NCI-H1092 (cell line): Measurements from ENCODE around the gene IAH1.

Experiments
- DNase-seq: peaks from one replicate; lab custom pipeline; 2025; lab: John Stamatoyannopoulos, UW

IAH1 gene

GRCh38 chr2:9474361-9475057 lies at the start of gene IAH1:
IAH1 (plus strand) TSS chr2:9474551; CDS start chr2:9474567, 16 bp downstream.
- peak; percentile 11 for DNase-seq

GRCh38 chr2:9428965-9429577 lies 45.3 kb upstream of the IAH1 start:
- no peak for DNase-seq

- DNase-seq: no peak
Observed at GRCh38 chr2:9430316-9431293, 43.7 kb upstream of the IAH1 start.

GRCh38 chr2:9434489-9434888 lies 39.9 kb upstream of the IAH1 start:
- no peak for DNase-seq

GRCh38 chr2:9439536-9439935 lies 34.8 kb upstream of the IAH1 start:
- DNase-seq: no peak

GRCh38 chr2:9440058-9440727 lies 34.2 kb upstream of the IAH1 start:
- no peak for DNase-seq

- DNase-seq: no peak
Observed at GRCh38 chr2:9441556-9441955, 32.8 kb upstream of the IAH1 start.

GRCh38 chr2:9443526-9443925 lies 30.8 kb upstream of the IAH1 start:
- DNase-seq: no peak

GRCh38 chr2:9445089-9445488 lies 29.3 kb upstream of the IAH1 start:
- DNase-seq: no peak

GRCh38 chr2:9451231-9451630 lies 23.1 kb upstream of the IAH1 start:
- DNase-seq: no peak

GRCh38 chr2:9460441-9461017 lies 13.8 kb upstream of the IAH1 start:
- no peak for DNase-seq

GRCh38 chr2:9461079-9461478 lies 13.3 kb upstream of the IAH1 start:
- no peak for DNase-seq

- DNase-seq: no peak
Observed at GRCh38 chr2:9462313-9462712, 12.0 kb upstream of the IAH1 start.

- DNase-seq: peak; percentile 6
Observed at GRCh38 chr2:9462886-9463697, 11.3 kb upstream of the IAH1 start.

- DNase-seq: no peak
Observed at GRCh38 chr2:9463698-9464034, 10.7 kb upstream of the IAH1 start.

- no peak for DNase-seq
Observed at GRCh38 chr2:9465170-9465569, 9.2 kb upstream of the IAH1 start.

- DNase-seq: no peak
Observed at GRCh38 chr2:9466147-9466683, 8.1 kb upstream of the IAH1 start.

GRCh38 chr2:9467687-9468086 lies 6.7 kb upstream of the IAH1 start:
- no peak for DNase-seq

- no peak for DNase-seq
Observed at GRCh38 chr2:9471206-9471605, 3.1 kb upstream of the IAH1 start.

- no peak for DNase-seq
Observed at GRCh38 chr2:9472511-9472910, 1.8 kb upstream of the IAH1 start.
